Heart left ventricle (tissue), 16 donors: Measurements from ENCODE around the gene TACR2. TPM values are rescaled to one million over a fixed set of nuclear protein-coding genes. Genes with fewer than 3 reads are reported as not detected.

ENCODE experiments used
- ATAC-seq, 4 donors: fragments of 200-7000 bp; cut with Tn5 transposase; one replicate each; pipeline ENCODE4 v1.9.1; 2020 to 2022; ENCODE audit warnings: moderate library complexity in 4 of 4, mild to moderate bottlenecking in 3 of 4, moderate number of reproducible peaks in 1 of 4
- DNase-seq, 5 donors: peaks; one replicate each; pipeline ENCODE4 v3.0.0-alpha.2; 2020
- H3K27ac ChIP-seq, 12 donors: fragments of 200-600 bp; sonication (generic) in 4 of 12; one replicate each; pipeline versions ENCODE4 v1.5.0 to v1.8.0; 2016 to 2022; ENCODE audit warnings: mild to moderate bottlenecking in 2 of 12
- H3K27me3 ChIP-seq, 9 donors: fragments of 200-600 bp; sonication (generic) in 2 of 9; one replicate each; pipeline versions ENCODE4 v1.5.1 to v1.8.0; 2016 to 2022; ENCODE audit warnings: mild to moderate bottlenecking in 3 of 9
- H3K36me3 ChIP-seq, 9 donors: fragments of 200-600 bp; sonication (generic) in 2 of 9; one replicate each; pipeline versions ENCODE4 v1.5.0 to v1.8.0; 2018 to 2022; ENCODE audit warnings: mild to moderate bottlenecking in 2 of 9
- H3K4me1 ChIP-seq, 12 donors: fragments of 200-600 bp; sonication (generic) in 4 of 12; one replicate each; pipeline versions ENCODE4 v1.5.0 to v1.8.0; 2016 to 2022; ENCODE audit warnings: mild to moderate bottlenecking in 3 of 12
- H3K4me3 ChIP-seq, 12 donors: fragments of 200-600 bp; sonication (generic) in 4 of 12; one replicate each; pipeline versions ENCODE4 v1.5.0 to v1.8.0; 2017 to 2022; ENCODE audit warnings: mild to moderate bottlenecking in 9 of 12, moderate library complexity in 4 of 12
- H3K9me3 ChIP-seq, 12 donors: fragments of 200-600 bp; sonication (generic) in 4 of 12; one replicate each; pipeline versions ENCODE4 v1.5.0 to v1.8.0; 2016 to 2022; ENCODE audit warnings: mild to moderate bottlenecking in 1 of 12
- POLR2A ChIP-seq, 2 donors: fragments of 450-650 bp; IDR thresholded peaks; one replicate each; pipeline ENCODE4 v1.6.1; 2017; ENCODE audit warnings: antibody characterized with exemption in 2 of 2, mild to moderate bottlenecking in 2 of 2, moderate library complexity in 2 of 2
- WGBS, 4 donors: extraction: QIAGEN DNeasy Blood & Tissue Kit in 2 of 4; methylation state at CpG; one replicate each; pipeline versions ENCODE4 v1.1.5 to v1.1.7; 2013 to 2018; 5-methylcytosine and 5-hydroxymethylcytosine counted together
- intact Hi-C, 10 donors: fragments of 100-400 bp; cut with DNase I; formaldehyde crosslinking; loops; one replicate each; pipeline versions ENCODE4 v1.11.1 to v1.14.2; 2022
- polyA plus RNA-seq, 2 donors: library from polyadenylated mRNA; stranded (reverse); fragments of 200-250 nt; gene quantifications; one replicate each; pipeline ENCODE4 v1.2.3, GENCODE V29; 2013
- total RNA-seq, 9 donors: library from RNA; depleted of rRNA in 2 of 9; stranded (reverse); fragments of >200 nt in 2 of 9; fragmentation: NEBNext Ultra II Directional in 3 of 9; extraction: Animal tissue kit (Norgen Biotek cat#: 25700) in 3 of 9; gene quantifications; one replicate each; pipeline versions ENCODE4 v1.1.0 to v1.2.4, GENCODE V29; 2016 to 2023
- TF ChIP-seq, protein P1 (sequence below), 12 donors: fragments of 200-600 bp; sonication (generic) in 4 of 12; IDR thresholded peaks; one replicate each; pipeline versions ENCODE4 v1.5.0 to v1.8.0; 2018 to 2022; ENCODE audit warnings: antibody characterized with exemption in 12 of 12, mild to moderate bottlenecking in 5 of 12
- donor health status: ischemic (EF 13 %, LVEDD 7.1; RV severe dilation, severe dysfunction).
- donor health status: healthy with polysubstance abuse.
- donor health status: DM: no; HTN: yes; CAD: no.
- donor health status: DM: no; HTN: no; CAD: no.
- donor health status: ischemic (EF 25% LVEDD 6.9; RV normal size, moderate dysfunction).
- donor health status: ischemic (EF 25% LVEDD 5.7; RV mildly dilated, moderate dysfunction).
- donor health status: healthy.
- donor health status: DM: yes; HTN: yes; CAD: no.
- donor health status: ischemic (EF 35%, LVEDD 5.7; RV mildly dilated, moderate dysfunction).
- donor health status: nonischemic (EF 11% LVEDD 7.7; RV severe dilation, severe dysfunction).
- donor health status: DM: yes; HTN: yes; CAD: no.
- donor health status: PGD.
- donor health status: ischemic (EF 29% LVEDD 5.4; RV normal size, mild dysfunction).
- donor health status: nonischemic (EF 23%, LVEDD 6.1; RV moderate dilation, normal function).

The TACR2 gene
- total and polyA plus RNA-seq, 11 donors: 0.11 to 0.39 (median 0.23) TPM; not detected in 5

DNA sequence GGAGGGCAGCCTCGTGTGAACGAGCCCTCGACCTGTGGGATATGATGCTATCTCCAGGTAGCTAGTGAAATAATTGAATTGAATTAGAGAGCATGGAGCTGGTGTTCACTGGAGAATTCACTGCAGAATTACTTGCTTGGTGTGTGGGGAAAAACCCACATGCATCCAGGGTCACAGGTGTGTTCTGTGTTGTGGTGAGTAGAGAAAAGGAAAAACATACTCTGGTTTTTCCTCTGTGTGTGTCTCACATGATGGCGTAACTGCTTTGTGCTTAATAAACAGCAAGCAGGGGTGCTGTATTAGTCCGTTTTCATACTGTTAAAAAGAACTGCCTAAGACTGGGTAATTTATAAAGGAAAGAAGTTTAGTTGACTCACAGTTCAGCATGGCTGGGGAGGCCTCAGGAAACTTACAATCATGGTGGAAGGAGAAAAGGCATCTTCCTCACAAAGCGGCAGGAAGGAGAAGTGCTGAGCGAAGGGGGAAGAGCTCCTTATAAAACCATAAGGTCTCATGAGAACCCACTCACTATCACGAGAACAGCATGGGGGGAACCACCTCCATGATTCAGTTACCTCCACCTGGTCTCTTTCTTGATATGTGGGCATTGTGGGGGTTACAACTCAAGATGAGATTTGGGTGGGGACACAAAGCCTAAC is 62.6 kb downstream of the TACR2 start:
- intact Hi-C loops: no loop called here
- no peaks in the 10 kb centered on the region for H3K9me3 ChIP-seq
- H3K4me3 ChIP-seq: no peak overlapping the region
- no peaks in the 10 kb centered on the region for H3K27me3 ChIP-seq
- no peak overlapping the region for H3K27ac ChIP-seq
- 85 to 93% (median 88%) methylated on average over 8 of the region's 8 CpGs for WGBS, 4 donors
- ATAC-seq: no peak
- TF ChIP-seq, protein P1, sequence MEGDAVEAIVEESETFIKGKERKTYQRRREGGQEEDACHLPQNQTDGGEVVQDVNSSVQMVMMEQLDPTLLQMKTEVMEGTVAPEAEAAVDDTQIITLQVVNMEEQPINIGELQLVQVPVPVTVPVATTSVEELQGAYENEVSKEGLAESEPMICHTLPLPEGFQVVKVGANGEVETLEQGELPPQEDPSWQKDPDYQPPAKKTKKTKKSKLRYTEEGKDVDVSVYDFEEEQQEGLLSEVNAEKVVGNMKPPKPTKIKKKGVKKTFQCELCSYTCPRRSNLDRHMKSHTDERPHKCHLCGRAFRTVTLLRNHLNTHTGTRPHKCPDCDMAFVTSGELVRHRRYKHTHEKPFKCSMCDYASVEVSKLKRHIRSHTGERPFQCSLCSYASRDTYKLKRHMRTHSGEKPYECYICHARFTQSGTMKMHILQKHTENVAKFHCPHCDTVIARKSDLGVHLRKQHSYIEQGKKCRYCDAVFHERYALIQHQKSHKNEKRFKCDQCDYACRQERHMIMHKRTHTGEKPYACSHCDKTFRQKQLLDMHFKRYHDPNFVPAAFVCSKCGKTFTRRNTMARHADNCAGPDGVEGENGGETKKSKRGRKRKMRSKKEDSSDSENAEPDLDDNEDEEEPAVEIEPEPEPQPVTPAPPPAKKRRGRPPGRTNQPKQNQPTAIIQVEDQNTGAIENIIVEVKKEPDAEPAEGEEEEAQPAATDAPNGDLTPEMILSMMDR (IDR thresholded peaks at IDR 0.05): no peak
- TF ChIP-seq POLR2A (IDR thresholded peaks at IDR 0.05): no peak
- peak in 1 of 5 donors; percentile 20 for DNase-seq
- H3K4me1 ChIP-seq: peaks cover 0 to 45% (median 14%) of the 10 kb centered on the region in 12 donors
- H3K36me3 ChIP-seq: peaks cover 0 to 22% (median 5%) of the 10 kb centered on the region in 9 donors

Other genes with a start within 250 kb of the TACR2 start
- 10 to 100 TPM; 26.6 to 53.4 (median 34.9) TPM for gene SUPV3L1, start 236.7 kb downstream of the TACR2 start, total RNA-seq
- 10 to 100 TPM; 24.7 to 80.3 TPM for gene SUPV3L1, start 236.7 kb downstream of the TACR2 start, polyA plus RNA-seq
- gene HKDC1, start 196.6 kb downstream of the TACR2 start, total RNA-seq: under 1 TPM in 2 of 9 donors, not detected in 7; 0.11 to 0.19 TPM
- under 1 TPM in 1 of 2 donors, not detected in 1; 0.14 TPM for gene HKDC1, start 196.6 kb downstream of the TACR2 start, polyA plus RNA-seq
- 100 to 1,000 TPM; 194 to 310 (median 227) TPM for gene HK1, start 138.4 kb downstream of the TACR2 start, total RNA-seq
- gene HK1, start 138.4 kb downstream of the TACR2 start, polyA plus RNA-seq: 100 to 1,000 TPM in 1 of 2 donors, 10 to 100 TPM in 1; 83.0 to 284 TPM
- 10 to 100 TPM in 6 of 9 donors, 1 to 10 TPM in 3; 4.5 to 20.2 (median 11.1) TPM for gene TSPAN15, start 34.5 kb upstream of the TACR2 start, total RNA-seq
- gene TSPAN15, start 34.5 kb upstream of the TACR2 start, polyA plus RNA-seq: 10 to 100 TPM; 10.5 to 12.5 TPM
- not detected for gene NEUROG3, start 156.5 kb upstream of the TACR2 start, total RNA-seq
- not detected for gene NEUROG3, start 156.5 kb upstream of the TACR2 start, polyA plus RNA-seq
- gene FAM241B, start 213.3 kb upstream of the TACR2 start, total RNA-seq: 1 to 10 TPM in 7 of 9 donors, under 1 TPM in 2; 0.64 to 7.8 (median 4.5) TPM
- gene FAM241B, start 213.3 kb upstream of the TACR2 start, polyA plus RNA-seq: 1 to 10 TPM; 2.7 to 5.3 TPM